Left ventricle myocardium inferior (tissue), 1 donor: Measurements from ENCODE around the gene PHF10. TPM values are rescaled to one million over a fixed set of nuclear protein-coding genes. Genes with fewer than 3 reads are reported as not detected.

ENCODE experiments used
- DNase-seq: peaks from one replicate; pipeline ENCODE4 v3.0.0-alpha.2; 2020
- H3K27ac ChIP-seq: fragments of 200-600 bp; replicated peaks from 2 replicates; pipeline ENCODE4 v1.8.0; 2021
- H3K27me3 ChIP-seq: fragments of 200-600 bp; 2 replicates; pipeline ENCODE4 v1.8.0; 2021; ENCODE audit warnings: low read depth
- H3K36me3 ChIP-seq: fragments of 200-600 bp; 2 replicates; pipeline ENCODE4 v1.8.0; 2021
- H3K4me1 ChIP-seq: fragments of 200-600 bp; 2 replicates; pipeline ENCODE4 v1.8.0; 2021
- H3K4me3 ChIP-seq: fragments of 200-600 bp; 2 replicates; pipeline ENCODE4 v1.8.0; 2021; ENCODE audit warnings: mild to moderate bottlenecking, moderate library complexity
- H3K9me3 ChIP-seq: fragments of 200-600 bp; replicated peaks from 2 replicates; pipeline ENCODE4 v1.8.0; 2021
- intact Hi-C: fragments of 100-400 bp; cut with micrococcal nuclease; formaldehyde crosslinking; loops from one replicate; pipeline ENCODE4 v1.11.0; 2022
- total RNA-seq: library from RNA; stranded (reverse); fragmentation: NEBNext Ultra II Directional; extraction: Animal tissue kit (Norgen Biotek cat#: 25700); gene quantifications from one replicate; pipeline ENCODE4 v1.2.1, GENCODE V29; 2021
- TF ChIP-seq, protein P1 (sequence below): fragments of 200-600 bp; IDR thresholded peaks from 2 replicates; pipeline ENCODE4 v1.8.0; 2021; ENCODE audit warnings: antibody characterized with exemption, mild to moderate bottlenecking, borderline replicate concordance
- donor health status: DM: no; HTN: yes; CAD: no; lungs with severe emphysema.

The PHF10 gene
- total RNA-seq, 1 donor from 2014 or later: 56.6 TPM

DNA sequence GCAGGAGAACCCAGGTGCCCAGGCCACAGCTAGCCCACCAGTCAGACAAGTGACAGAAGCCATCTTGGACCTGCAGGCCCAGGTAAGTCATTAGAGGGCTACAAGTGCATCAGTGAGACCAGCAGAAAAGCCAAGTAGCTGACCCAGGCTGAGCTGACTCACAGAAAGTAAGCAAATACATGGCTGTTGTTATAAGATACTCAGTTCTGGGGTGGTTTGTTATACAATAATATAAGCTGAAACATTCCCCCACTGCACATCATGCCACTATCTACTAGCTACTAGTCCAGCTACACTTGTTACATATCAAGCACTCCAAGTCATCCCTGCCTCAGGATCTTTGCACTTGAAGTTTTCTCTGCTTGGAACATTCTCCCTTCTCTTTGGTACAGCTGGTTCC is 17.0 kb upstream of the PHF10 start:
- H3K27me3 ChIP-seq: no peaks in the 10 kb centered on the region
- H3K27ac ChIP-seq: no peak overlapping the region
- TF ChIP-seq, protein P1, sequence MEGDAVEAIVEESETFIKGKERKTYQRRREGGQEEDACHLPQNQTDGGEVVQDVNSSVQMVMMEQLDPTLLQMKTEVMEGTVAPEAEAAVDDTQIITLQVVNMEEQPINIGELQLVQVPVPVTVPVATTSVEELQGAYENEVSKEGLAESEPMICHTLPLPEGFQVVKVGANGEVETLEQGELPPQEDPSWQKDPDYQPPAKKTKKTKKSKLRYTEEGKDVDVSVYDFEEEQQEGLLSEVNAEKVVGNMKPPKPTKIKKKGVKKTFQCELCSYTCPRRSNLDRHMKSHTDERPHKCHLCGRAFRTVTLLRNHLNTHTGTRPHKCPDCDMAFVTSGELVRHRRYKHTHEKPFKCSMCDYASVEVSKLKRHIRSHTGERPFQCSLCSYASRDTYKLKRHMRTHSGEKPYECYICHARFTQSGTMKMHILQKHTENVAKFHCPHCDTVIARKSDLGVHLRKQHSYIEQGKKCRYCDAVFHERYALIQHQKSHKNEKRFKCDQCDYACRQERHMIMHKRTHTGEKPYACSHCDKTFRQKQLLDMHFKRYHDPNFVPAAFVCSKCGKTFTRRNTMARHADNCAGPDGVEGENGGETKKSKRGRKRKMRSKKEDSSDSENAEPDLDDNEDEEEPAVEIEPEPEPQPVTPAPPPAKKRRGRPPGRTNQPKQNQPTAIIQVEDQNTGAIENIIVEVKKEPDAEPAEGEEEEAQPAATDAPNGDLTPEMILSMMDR: no peak
- DNase-seq: no peak
- peaks cover 8% of the 10 kb centered on the region for H3K4me1 ChIP-seq
- H3K36me3 ChIP-seq: no peaks in the 10 kb centered on the region
- H3K9me3 ChIP-seq: peaks cover 10% of the 10 kb centered on the region
- intact Hi-C loops: no loop called here
- H3K4me3 ChIP-seq: no peak overlapping the region

DNA sequence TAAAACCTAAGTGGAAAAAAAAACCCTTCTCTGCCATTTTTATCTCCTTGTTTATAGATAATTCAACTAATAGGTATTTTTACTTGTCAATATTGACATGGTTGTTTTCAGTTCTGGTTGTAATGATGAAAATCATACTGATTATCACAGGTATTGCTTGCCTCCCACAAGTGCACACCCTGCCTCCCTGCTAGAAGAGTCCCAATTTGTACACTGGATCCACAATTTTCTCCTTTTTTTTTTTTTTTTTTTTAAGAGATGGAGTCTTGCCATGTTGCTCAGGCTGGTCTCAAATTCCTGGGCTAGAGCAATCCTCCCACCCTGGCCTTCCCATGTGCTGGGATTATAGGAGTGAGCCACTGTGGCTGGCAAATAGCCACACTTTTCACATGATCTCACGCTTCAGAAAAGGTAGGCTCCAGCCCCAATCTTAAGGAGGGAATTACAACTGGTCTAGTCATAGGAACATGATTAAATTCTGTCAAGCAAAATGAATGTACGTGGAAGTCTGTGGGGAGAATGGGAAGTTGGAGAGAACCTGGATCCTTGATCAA is 14.8 kb upstream of the PHF10 start:
- Histone ChIP-seq H3K27ac (no peak overlapping the region), H3K27me3 (peaks cover 7% of the 10 kb centered on the region), H3K9me3 (no peaks in the 10 kb centered on the region), H3K4me1 (peaks cover 8% of the 10 kb centered on the region), H3K36me3 (no peaks in the 10 kb centered on the region), H3K4me3 (no peak overlapping the region)
- intact Hi-C loops: no loop called here
- TF ChIP-seq, protein P1: no peak
- no peak for DNase-seq

DNA sequence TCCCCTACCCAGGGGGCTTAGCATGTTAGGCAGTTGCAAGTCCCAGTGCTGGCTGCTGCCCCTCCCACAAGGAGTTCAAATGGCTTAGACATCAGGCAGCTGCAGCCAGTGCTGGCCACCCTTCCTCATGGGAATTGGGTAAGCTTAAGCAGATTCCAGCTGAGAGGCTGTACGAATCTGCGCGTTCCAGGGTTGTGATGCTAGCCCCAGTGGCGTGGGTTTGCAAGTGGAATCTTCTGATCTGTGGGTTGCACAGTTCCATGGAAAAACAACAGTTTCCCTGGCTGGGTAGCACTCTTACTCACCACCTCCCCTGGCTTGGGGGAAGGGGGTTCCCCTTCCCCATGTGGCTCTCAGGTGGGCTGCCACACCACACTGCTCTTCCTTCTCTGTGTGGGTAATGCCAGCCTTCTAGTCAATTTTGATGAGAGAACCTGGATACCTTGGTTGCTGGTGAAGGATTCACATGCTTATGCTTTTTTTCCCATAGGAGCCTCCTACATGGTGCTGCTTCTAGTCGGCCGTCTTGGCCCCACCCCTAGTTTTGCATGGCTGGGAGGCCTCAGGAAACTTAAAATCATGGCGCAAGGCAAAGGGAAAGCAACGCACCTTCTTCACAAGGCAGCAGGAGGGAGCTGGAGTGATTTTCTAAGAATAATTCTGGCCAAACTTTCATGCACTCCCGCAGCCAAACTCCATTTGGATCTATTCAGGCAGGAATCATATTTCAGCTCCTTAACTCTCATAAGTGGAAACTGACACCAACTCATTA is 14.1 kb upstream of the PHF10 start:
- no peak overlapping the region for H3K4me3 ChIP-seq
- no peak for DNase-seq
- TF ChIP-seq, protein P1: no peak
- H3K27ac ChIP-seq: no peak overlapping the region
- H3K27me3 ChIP-seq: peaks cover 7% of the 10 kb centered on the region
- H3K36me3 ChIP-seq: no peaks in the 10 kb centered on the region
- intact Hi-C loops: no loop called here
- no peaks in the 10 kb centered on the region for H3K9me3 ChIP-seq
- peaks cover 8% of the 10 kb centered on the region for H3K4me1 ChIP-seq

DNA sequence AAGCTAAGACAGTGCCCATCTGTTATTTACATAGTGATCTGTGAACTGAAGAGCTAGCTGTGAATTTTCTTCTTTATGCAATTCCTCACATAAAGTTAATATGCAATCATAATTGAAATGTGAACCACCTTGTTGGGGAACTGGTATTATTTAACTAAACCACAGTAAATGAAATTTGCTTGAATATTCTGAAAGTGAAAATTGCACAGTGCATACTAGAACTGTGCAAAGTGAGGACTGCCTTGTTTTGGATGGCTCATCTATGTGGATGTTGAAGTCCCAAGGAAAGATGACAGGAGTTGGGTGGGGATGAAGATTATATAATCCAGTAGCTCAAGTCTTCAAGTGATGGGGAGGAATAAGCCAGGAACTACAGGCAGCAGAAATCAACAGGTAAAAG is 5.7 kb upstream of the PHF10 start:
- Histone ChIP-seq H3K36me3 (no peaks in the 10 kb centered on the region), H3K27me3 (no peaks in the 10 kb centered on the region), H3K4me3 (no peak overlapping the region), H3K27ac (no peak overlapping the region), H3K9me3 (no peaks in the 10 kb centered on the region), H3K4me1 (peaks cover 6% of the 10 kb centered on the region)
- no peak for DNase-seq
- intact Hi-C loops: no loop called here
- TF ChIP-seq, protein P1: no peak

DNA sequence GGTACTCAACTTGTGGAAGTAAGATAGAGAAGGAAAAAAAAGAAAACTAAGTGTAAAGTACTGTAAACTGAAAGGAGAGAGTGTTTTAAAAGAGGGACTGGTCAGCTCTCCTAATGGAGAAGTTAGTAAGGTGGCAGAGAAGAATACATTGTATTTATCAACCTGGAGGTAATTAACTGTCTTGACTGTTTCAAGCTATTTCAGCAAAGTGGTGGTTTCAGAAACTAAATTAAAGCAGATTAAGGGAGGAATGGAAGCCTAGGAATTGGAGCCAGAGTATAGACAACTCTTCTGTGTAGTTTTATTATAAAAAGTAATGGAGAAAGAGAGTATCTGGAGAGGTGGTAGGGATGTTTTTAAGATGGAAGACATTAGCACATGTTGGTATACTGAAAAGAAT is 2.7 kb upstream of the PHF10 start:
- no peaks in the 10 kb centered on the region for H3K27me3 ChIP-seq
- TF ChIP-seq, protein P1: no peak
- no peaks in the 10 kb centered on the region for H3K9me3 ChIP-seq
- H3K4me3 ChIP-seq: no peak overlapping the region
- no peak overlapping the region for H3K27ac ChIP-seq
- peaks cover 25% of the 10 kb centered on the region for H3K4me1 ChIP-seq
- H3K36me3 ChIP-seq: no peaks in the 10 kb centered on the region
- intact Hi-C loops: no loop called here
- no peak for DNase-seq
